Astrocyte of the spinal cord (primary cell): Measurements from ENCODE around the gene KIF26B.
"Not testable (repeated sequence)": the region's sequence is repeated elsewhere in the genome, so short reads cannot be mapped to it uniquely, and the experiment has no call there.

Source experiments
- DNase-seq: peaks from one replicate; pipeline ENCODE4 v3.0.0; 2011; ENCODE audit warnings: low read depth, low spot score
- H3K4me3 ChIP-seq: 2 replicates; pipeline ENCODE4 v1.5.1; 2011; ENCODE audit warnings: low read depth, mild to moderate bottlenecking, low read length, moderate library complexity
- CTCF ChIP-seq: IDR thresholded peaks from 2 replicates; pipeline ENCODE4 v1.5.1; 2012; ENCODE audit warnings: low read depth, mild to moderate bottlenecking, low read length, inconsistent platforms
- in situ Hi-C: cut with HindIII; loops from 2 replicates; pipeline ENCODE4 v1.10.0; 2017; ENCODE audit warnings: low sequenced_read_pairs

KIF26B gene

GRCh38 chr1:245341743-245342142 lies 187.0 kb downstream of the KIF26B start:
- DNase-seq = no peak
- in situ Hi-C loops = no loop called here
- no peak for TF ChIP-seq CTCF
- no peak overlapping the region for H3K4me3 ChIP-seq

- H3K4me3 ChIP-seq = no peak overlapping the region
- in situ Hi-C loops = no loop called here
- no peak for TF ChIP-seq CTCF
- DNase-seq = no peak
Measured at GRCh38 chr1:245345191-245345884, 190.6 kb downstream of the KIF26B start.

- no peak for DNase-seq
- in situ Hi-C loops = no loop called here
- TF ChIP-seq CTCF = no peak
Measured at GRCh38 chr1:245348626-245349025, 193.8 kb downstream of the KIF26B start.

GRCh38 chr1:245353411-245353810 lies 198.6 kb downstream of the KIF26B start:
- TF ChIP-seq CTCF = no peak
- in situ Hi-C loops = no loop called here
- no peak for DNase-seq
- H3K4me3 ChIP-seq = no peak overlapping the region

More at GRCh38 chr1:245348626-245349025, 193.8 kb downstream of the KIF26B start:
- no peak overlapping the region for H3K4me3 ChIP-seq

GRCh38 chr1:245353915-245354775 lies 199.4 kb downstream of the KIF26B start:
- in situ Hi-C loops = no loop called here

GRCh38 chr1:245355851-245356630 lies 201.3 kb downstream of the KIF26B start:
- DNase-seq, in situ Hi-C loops, H3K4me3 ChIP-seq: not testable (repeated sequence)

More at GRCh38 chr1:245353915-245354775, 199.4 kb downstream of the KIF26B start:
- DNase-seq = no peak
- no peak for TF ChIP-seq CTCF
- no peak overlapping the region for H3K4me3 ChIP-seq
